ENCODE measurements around the gene MAST2. TPM values are rescaled to one million over a fixed set of nuclear protein-coding genes. Genes with fewer than 3 reads are reported as not detected.

MAST2 gene
- total RNA-seq, 1 experiment from 2014 or later = 37.2 TPM

- no peak for TF ChIP-seq AR (CRISPR knock-in tag; IDR thresholded peaks at IDR 0.05)
- no peak for TF ChIP-seq GTF2I (CRISPR knock-in tag; conservative IDR thresholded peaks at IDR 0.05)
- TF ChIP-seq, protein P1, sequence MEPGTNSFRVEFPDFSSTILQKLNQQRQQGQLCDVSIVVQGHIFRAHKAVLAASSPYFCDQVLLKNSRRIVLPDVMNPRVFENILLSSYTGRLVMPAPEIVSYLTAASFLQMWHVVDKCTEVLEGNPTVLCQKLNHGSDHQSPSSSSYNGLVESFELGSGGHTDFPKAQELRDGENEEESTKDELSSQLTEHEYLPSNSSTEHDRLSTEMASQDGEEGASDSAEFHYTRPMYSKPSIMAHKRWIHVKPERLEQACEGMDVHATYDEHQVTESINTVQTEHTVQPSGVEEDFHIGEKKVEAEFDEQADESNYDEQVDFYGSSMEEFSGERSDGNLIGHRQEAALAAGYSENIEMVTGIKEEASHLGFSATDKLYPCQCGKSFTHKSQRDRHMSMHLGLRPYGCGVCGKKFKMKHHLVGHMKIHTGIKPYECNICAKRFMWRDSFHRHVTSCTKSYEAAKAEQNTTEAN (CRISPR knock-in tag; IDR thresholded peaks at IDR 0.05) = no peak
Observed at GRCh38 chr1:46083579-46083978, 280.2 kb downstream of the MAST2 start (continued).

GRCh38 chr1:46084553-46085451, 281.4 kb downstream of the MAST2 start:
- ATAC-seq (no peak), DNase-seq (ENCODE audit: low spot score) (no peak)
- TF ChIP-seq, protein P2, sequence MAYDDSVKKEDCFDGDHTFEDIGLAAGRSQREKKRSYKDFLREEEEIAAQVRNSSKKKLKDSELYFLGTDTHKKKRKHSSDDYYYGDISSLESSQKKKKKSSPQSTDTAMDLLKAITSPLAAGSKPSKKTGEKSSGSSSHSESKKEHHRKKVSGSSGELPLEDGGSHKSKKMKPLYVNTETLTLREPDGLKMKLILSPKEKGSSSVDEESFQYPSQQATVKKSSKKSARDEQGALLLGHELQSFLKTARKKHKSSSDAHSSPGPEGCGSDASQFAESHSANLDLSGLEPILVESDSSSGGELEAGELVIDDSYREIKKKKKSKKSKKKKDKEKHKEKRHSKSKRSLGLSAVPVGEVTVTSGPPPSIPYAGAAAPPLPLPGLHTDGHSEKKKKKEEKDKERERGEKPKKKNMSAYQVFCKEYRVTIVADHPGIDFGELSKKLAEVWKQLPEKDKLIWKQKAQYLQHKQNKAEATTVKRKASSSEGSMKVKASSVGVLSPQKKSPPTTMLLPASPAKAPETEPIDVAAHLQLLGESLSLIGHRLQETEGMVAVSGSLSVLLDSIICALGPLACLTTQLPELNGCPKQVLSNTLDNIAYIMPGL (CRISPR knock-in tag; IDR thresholded peaks at IDR 0.05) = no peak
- TF ChIP-seq MLX (CRISPR knock-in tag; IDR thresholded peaks at IDR 0.05) = no peak
- TF ChIP-seq, protein P3, sequence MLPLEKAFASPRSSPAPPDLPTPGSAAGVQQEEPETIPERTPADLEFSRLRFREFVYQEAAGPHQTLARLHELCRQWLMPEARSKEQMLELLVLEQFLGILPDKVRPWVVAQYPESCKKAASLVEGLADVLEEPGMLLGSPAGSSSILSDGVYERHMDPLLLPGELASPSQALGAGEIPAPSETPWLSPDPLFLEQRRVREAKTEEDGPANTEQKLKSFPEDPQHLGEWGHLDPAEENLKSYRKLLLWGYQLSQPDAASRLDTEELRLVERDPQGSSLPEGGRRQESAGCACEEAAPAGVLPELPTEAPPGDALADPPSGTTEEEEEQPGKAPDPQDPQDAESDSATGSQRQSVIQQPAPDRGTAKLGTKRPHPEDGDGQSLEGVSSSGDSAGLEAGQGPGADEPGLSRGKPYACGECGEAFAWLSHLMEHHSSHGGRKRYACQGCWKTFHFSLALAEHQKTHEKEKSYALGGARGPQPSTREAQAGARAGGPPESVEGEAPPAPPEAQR (CRISPR knock-in tag; IDR thresholded peaks at IDR 0.05) = no peak
- TF ChIP-seq ZNF121 (CRISPR knock-in tag; IDR thresholded peaks at IDR 0.05) = no peak
- Mint-ChIP-seq H3K27ac (no peak overlapping the region), H3K36me3 (no peaks in the 10 kb centered on the region), H3K27me3 (ENCODE audit: low read depth) (no peaks in the 10 kb centered on the region), H3K4me1 (no peaks in the 10 kb centered on the region; the same call in 1 of the 2 replicates), H3K9me3 (0 out of 2 replicates have a peak, but pooled peaks cover 3% of the 10 kb centered on the region), H3K4me3 (no peak overlapping the region)
- POLR2A ChIA-PET = no interaction called here
- CTCF ChIA-PET = interaction anchor here (0.6 to 0.9 kb wide), 2 partner anchors 139 to 866 kb away, joined by 3 to 4 read pairs; no protein-coding TSS in a partner anchor

Other genes with a start within 250 kb of the MAST2 start
- 488 to 535 TPM (median 489 TPM) in 3 replicates for gene NASP, start 219.6 kb upstream of the MAST2 start, total RNA-seq (2021)
- 2.1 to 3.5 TPM (median 2.4 TPM) in 3 replicates for gene CCDC17, start 179.6 kb upstream of the MAST2 start, total RNA-seq (2021)
- 123 to 126 TPM (median 126 TPM) in 3 replicates for gene GPBP1L1, start 117.1 kb upstream of the MAST2 start, total RNA-seq (2021)
- gene TMEM69, start 115.4 kb upstream of the MAST2 start, total RNA-seq (2021) = 37.5 to 44.9 TPM (median 40.9 TPM) in 3 replicates
- gene IPP, start 53.0 kb upstream of the MAST2 start, total RNA-seq (2021) = 6.3 to 8.3 TPM (median 7.4 TPM) in 3 replicates